ENCODE measurements around the gene MYL9.
A peak's percentile ranks its signal among the peaks of the same experiment; 100 is the strongest.
"Not testable (repeated sequence)": the region's sequence is repeated elsewhere in the genome, so short reads cannot be mapped to it uniquely, and the experiment has no call there.

MYL9 gene

DNA sequence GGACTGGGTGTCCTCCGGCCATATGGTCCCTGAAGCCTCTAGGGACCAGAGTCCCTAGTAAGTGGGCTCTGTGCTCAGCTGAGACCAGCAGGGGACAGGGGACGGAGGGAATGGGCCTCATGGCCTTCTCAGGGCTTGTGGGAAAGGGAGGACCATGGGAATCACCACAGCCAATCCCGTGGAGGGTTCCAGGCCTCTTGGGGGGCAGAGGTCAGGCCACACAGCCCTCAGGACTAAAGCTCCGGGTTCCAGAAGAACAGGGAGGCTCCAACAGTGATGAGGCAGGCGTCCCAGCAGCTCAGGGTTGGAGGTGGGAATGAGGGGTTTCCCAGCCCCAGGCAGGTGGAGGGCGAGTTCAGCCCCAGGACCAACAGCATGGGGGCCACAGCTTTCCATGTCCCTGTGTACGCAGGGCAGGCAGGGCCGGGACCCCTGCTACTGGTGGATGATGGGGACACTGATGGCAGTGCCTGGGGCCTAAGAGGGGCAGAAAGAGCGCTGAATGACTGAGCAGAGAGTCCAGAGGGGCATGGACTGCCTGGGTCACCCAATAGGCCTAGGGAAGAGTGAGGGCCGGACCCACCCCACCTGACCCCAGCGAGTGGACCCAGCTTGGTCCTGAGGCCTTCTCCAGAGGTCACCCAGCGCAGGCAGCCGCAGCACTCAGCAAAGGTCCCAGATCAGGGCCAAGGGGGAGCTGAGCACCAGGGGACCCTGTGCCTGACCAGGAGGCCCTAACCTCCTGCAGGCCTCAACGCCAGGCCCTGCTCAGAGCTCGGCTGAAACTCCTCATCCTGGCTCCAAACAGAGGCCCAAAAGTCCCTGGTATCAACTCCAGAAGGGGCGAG, 8.8 kb downstream of the MYL9 start:
- DNase-seq: no peak

DNA sequence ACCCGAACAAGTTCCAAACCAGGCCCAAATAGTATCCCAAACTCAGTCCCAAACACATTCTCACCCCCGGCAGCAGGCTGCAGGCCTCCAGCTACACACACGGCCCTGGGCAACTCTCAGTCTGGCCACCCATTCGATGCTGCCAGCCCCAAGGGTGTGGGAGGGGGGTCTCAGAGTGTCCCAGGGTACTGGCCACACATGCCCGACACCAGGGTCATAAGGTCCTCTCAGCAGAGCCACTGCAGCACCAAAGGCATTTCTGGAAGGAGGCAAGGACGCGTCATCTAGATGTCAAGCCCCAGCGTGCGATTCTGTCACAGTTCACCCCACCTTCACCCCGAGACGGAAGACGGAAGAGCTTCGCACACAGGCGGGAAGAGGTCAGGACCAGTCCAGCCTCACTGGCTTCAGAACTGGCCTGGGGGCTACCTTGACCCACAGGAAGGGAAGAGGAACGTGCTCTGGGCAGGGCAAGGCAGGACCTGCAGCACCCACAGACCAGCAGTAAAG, 9.5 kb downstream of the MYL9 start:
- DNase-seq: no peak

GRCh38 chr20:36555248-36555647, 13.9 kb downstream of the MYL9 start:
- DNase-seq: no peak

DNA sequence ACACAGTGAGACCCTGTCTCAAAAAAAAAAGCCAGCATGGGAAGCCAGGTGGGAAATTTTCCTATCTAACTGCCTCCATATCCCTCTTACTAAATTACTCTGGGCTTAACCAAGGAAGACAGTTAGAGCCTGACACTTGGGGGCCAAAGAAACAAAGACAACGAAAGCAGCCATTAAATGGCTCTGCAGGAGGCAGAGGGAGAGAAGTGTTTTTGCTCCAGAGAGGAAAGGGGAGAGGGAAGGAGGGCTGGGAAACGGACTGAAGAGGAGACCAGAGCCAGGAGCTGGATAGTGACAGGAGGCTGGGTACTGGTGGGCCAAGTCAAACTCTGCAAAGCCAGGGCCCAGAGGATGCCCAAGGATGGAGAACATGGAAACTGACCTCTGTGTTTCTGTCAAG, 21.4 kb downstream of the MYL9 start:
- no peak for DNase-seq

DNA sequence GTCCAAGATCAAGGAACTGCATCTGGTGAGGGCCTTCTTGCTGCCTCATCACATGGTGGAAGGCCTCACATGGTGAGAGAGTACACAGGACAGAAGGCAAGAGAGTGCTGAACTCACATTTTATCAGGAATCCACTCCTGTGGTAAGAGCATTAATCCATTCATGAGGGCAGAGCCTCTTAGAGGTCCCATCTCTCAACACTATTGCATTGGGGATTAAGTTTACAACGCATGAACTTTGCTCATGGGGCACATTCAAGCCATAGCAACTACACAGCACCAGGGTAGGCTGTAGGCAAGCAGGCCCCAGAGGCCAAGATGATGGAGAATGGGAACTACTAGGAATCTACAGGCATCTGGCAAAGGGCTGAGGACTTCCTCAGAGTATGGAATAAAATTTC, 22.1 kb downstream of the MYL9 start:
- DNase-seq: no peak

GRCh38 chr20:36564078-36564725, 22.9 kb downstream of the MYL9 start:
- not testable (repeated sequence) for DNase-seq

GRCh38 chr20:36564726-36565121, 23.4 kb downstream of the MYL9 start:
- DNase-seq: not testable (repeated sequence)

- DNase-seq: no peak
Observed at GRCh38 chr20:36565520-36565919, 24.2 kb downstream of the MYL9 start.

GRCh38 chr20:36569847-36570429, 28.6 kb downstream of the MYL9 start:
- DNase-seq: no peak

GRCh38 chr20:36571564-36572504, 30.5 kb downstream of the MYL9 start:
- DNase-seq: peak; percentile 12

DNA sequence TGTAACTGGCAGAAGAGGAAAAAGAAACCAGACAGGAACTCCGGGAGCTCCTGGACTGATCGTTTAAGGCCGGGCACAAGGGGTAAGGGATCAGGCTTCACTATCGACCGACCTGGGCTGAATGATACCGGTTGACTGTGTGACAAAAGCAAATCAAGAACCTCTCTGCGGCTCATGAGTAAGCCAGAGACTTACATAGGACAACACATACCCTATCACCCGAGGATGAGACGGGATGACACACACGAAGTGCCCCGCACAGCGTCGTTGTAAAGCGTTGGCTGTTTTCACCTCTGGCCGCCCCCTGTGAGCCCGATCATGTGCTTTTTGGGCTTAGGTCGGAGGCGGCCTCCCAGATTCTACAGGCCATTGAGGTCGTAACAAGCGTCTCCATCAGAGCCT, 31.4 kb downstream of the MYL9 start:
- DNase-seq: no peak

GRCh38 chr20:36573103-36573797, 31.9 kb downstream of the MYL9 start, which contains the start of gene TGIF2:
Gene TGIF2, plus strand, starts transcription at chr20:36573597. Its CDS starts 5,178 bp downstream, at chr20:36578775.
- DNase-seq: peak; percentile 89

- DNase-seq: peak; percentile 39
Observed at GRCh38 chr20:36573798-36574365, 32.6 kb downstream of the MYL9 start.

- DNase-seq: peak; percentile 35
Observed at GRCh38 chr20:36574366-36575135, 33.2 kb downstream of the MYL9 start.

GRCh38 chr20:36576081-36576445, 34.7 kb downstream of the MYL9 start:
- no peak for DNase-seq

GRCh38 chr20:36578356-36579041, 37.2 kb downstream of the MYL9 start:
- no peak for DNase-seq

- no peak for DNase-seq
Observed at GRCh38 chr20:36579996-36580545, 38.8 kb downstream of the MYL9 start.

GRCh38 chr20:36582322-36582721, 41.0 kb downstream of the MYL9 start:
- DNase-seq: no peak

GRCh38 chr20:36582821-36583220, 41.5 kb downstream of the MYL9 start:
- DNase-seq: no peak

GRCh38 chr20:36584018-36584481, 42.7 kb downstream of the MYL9 start:
- DNase-seq: no peak
